PC-3 (cell line): ENCODE results near the gene NOTCH1. TPM values are rescaled to one million over a fixed set of nuclear protein-coding genes. Genes with fewer than 3 reads are reported as not detected.

ENCODE experiments used
- ATAC-seq: fragments of 200-7000 bp; cut with Tn5 transposase; 2 replicates; pipeline ENCODE4 v1.9.1; 2020; ENCODE audit warnings: mild to moderate bottlenecking, moderate library complexity
- BruUV-seq: library from RNA; stranded (reverse); fragments of 400-500 nt; replicated peaks from 2 replicates; lab custom pipeline; 2021; lab: Mats Ljungman, UMichigan
- CTCF ChIA-PET: fragments of 300-600 bp; sonication (Branson Sonifier 250); formaldehyde crosslinking; loops from one replicate; lab custom pipeline; 2022; ENCODE audit warnings: antibody characterized with exemption; lab: Charles Lee
- POLR2A ChIA-PET: fragments of 300-600 bp; sonication (Branson Sonifier 250); formaldehyde crosslinking; loops from one replicate; lab custom pipeline; 2022; ENCODE audit warnings: antibody characterized with exemption; ENCODE audit not compliant: unreplicated experiment; lab: Charles Lee
- DNase-seq: peaks from one replicate; pipeline ENCODE4 v3.0.0-alpha.2; 2015
- H2AFZ ChIP-seq: fragments of 300-600 bp; sonication (generic); 2 replicates; pipeline ENCODE4 v1.6.0; 2016; ENCODE audit warnings: antibody characterized with exemption, low read length
- H3F3A ChIP-seq: fragments of 300-600 bp; sonication (generic); one replicate; pipeline ENCODE4 v1.6.0; 2017; ENCODE audit warnings: antibody characterized with exemption, low read length, control low read depth, mild to moderate bottlenecking; ENCODE audit not compliant: unreplicated experiment
- H3K27ac ChIP-seq: fragments of 300-600 bp; sonication (generic); 2 replicates; pipeline ENCODE4 v1.5.1; 2016; ENCODE audit warnings: mild to moderate bottlenecking, low read length
- H3K27me3 ChIP-seq: fragments of 300-600 bp; sonication (generic); 2 replicates; pipeline ENCODE4 v1.6.1; 2016; ENCODE audit warnings: low read length, mixed read lengths
- H3K36me3 ChIP-seq: fragments of 300-600 bp; sonication (generic); 2 replicates; pipeline ENCODE4 v1.6.1; 2016; ENCODE audit warnings: low read depth, mixed run types, low read length, mixed read lengths
- H3K4me1 ChIP-seq: fragments of 300-600 bp; sonication (generic); 2 replicates; pipeline ENCODE4 v1.5.1; 2016; ENCODE audit warnings: low read length; ENCODE audit not compliant: insufficient read depth
- H3K4me2 ChIP-seq: fragments of 300-600 bp; sonication (generic); 2 replicates; pipeline ENCODE4 v1.6.0; 2016; ENCODE audit warnings: low read length
- H3K4me3 ChIP-seq: fragments of 300-600 bp; sonication (generic); 2 replicates; pipeline ENCODE4 v1.5.1; 2016; ENCODE audit warnings: mild to moderate bottlenecking, low read length, mixed read lengths
- H3K79me2 ChIP-seq: fragments of 300-600 bp; sonication (generic); 2 replicates; pipeline ENCODE4 v1.6.1; 2017; ENCODE audit warnings: low read length, mixed read lengths
- H3K9ac ChIP-seq: fragments of 300-600 bp; sonication (generic); 2 replicates; pipeline ENCODE4 v1.6.0; 2016; ENCODE audit warnings: mild to moderate bottlenecking, low read length
- H3K9me2 ChIP-seq: fragments of 300-600 bp; sonication (generic); replicated peaks from 2 replicates; pipeline ENCODE4 v1.6.1; 2016; ENCODE audit warnings: mixed run types, low read length, mixed read lengths
- H3K9me3 ChIP-seq: fragments of 300-600 bp; sonication (generic); 2 replicates; pipeline ENCODE4 v1.6.1; 2016; ENCODE audit warnings: low read length, mixed read lengths
- H4K20me1 ChIP-seq: fragments of 300-600 bp; sonication (generic); 2 replicates; pipeline ENCODE4 v1.6.1; 2016; ENCODE audit warnings: low read length, mixed read lengths
- EZH2 ChIP-seq: fragments of 300-600 bp; sonication (generic); IDR thresholded peaks from one replicate; pipeline ENCODE4 v1.6.1; 2017; ENCODE audit warnings: antibody characterized with exemption, mild to moderate bottlenecking, low read length; ENCODE audit not compliant: unreplicated experiment
- EZH2phosphoT487 ChIP-seq: fragments of 300-600 bp; sonication (generic); IDR thresholded peaks from 2 replicates; pipeline ENCODE4 v1.6.1; 2018; ENCODE audit warnings: mild to moderate bottlenecking, antibody characterized with exemption, low read length, borderline replicate concordance
- intact Hi-C: fragments of 100-400 bp; cut with micrococcal nuclease; formaldehyde crosslinking; loops from 2 replicates; pipeline ENCODE4 v1.9.0; 2023
- total RNA-seq: library from RNA; depleted of rRNA; stranded (reverse); fragments of >200 nt; gene quantifications from 2 replicates; pipeline ENCODE4 v1.2.3, GENCODE V29; 2014
- TF ChIP-seq, protein P1 (sequence below): fragments of 300-600 bp; sonication (generic); conservative IDR thresholded peaks from 2 replicates; pipeline ENCODE4 v1.5.1; 2017; ENCODE audit warnings: antibody characterized with exemption, low read depth, mild to moderate bottlenecking, low read length

Gene NOTCH1
- total RNA-seq, 1 experiment from 2014 or later, result 14.3 TPM

DNA sequence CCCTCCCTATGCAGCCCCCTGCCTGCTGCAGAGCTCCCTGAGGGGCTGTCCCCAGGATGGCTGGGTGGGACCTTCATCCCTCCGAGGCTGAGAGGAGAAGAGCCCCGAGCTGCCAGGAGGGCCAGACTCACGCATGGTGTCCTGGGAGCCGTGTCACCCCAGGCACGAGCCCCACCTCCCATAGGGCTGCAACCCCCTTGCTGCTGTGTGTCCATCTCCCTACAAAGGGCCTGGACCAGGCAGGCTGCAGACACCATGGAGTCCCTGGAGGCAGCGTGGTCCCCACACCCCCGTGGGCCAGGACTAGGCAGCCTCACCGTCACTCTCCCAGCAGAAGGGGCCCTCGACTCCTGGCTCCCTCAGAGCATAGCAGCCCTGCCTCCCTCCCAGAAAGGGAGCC, 51.8 kb downstream of the NOTCH1 start:
- no TSS peak for BruUV-seq
- no peak overlapping the region for H2AFZ ChIP-seq
- no peak overlapping the region for H3K4me2 ChIP-seq
- ChIA-PET POLR2A (no interaction called here), CTCF (no interaction called here)
- TF ChIP-seq, protein P1, sequence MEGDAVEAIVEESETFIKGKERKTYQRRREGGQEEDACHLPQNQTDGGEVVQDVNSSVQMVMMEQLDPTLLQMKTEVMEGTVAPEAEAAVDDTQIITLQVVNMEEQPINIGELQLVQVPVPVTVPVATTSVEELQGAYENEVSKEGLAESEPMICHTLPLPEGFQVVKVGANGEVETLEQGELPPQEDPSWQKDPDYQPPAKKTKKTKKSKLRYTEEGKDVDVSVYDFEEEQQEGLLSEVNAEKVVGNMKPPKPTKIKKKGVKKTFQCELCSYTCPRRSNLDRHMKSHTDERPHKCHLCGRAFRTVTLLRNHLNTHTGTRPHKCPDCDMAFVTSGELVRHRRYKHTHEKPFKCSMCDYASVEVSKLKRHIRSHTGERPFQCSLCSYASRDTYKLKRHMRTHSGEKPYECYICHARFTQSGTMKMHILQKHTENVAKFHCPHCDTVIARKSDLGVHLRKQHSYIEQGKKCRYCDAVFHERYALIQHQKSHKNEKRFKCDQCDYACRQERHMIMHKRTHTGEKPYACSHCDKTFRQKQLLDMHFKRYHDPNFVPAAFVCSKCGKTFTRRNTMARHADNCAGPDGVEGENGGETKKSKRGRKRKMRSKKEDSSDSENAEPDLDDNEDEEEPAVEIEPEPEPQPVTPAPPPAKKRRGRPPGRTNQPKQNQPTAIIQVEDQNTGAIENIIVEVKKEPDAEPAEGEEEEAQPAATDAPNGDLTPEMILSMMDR, result no peak
- TF ChIP-seq EZH2 (no peak), EZH2phosphoT487 (no peak)
- ATAC-seq (no peak), DNase-seq (no peak)
- no peaks in the 10 kb centered on the region for H3K27me3 ChIP-seq
- no peak overlapping the region for H3K4me3 ChIP-seq
- no peaks in the 10 kb centered on the region for H3K79me2 ChIP-seq
- H3K9ac ChIP-seq, result no peak overlapping the region
- no peaks in the 10 kb centered on the region for H3K4me1 ChIP-seq
- H3F3A ChIP-seq, result no peaks in the 10 kb centered on the region
- no peaks in the 10 kb centered on the region for H3K9me2 ChIP-seq
- no peaks in the 10 kb centered on the region for H3K9me3 ChIP-seq
- H3K27ac ChIP-seq, result no peak overlapping the region
- no peaks in the 10 kb centered on the region for H3K36me3 ChIP-seq
- H4K20me1 ChIP-seq, result no peaks in the 10 kb centered on the region
- intact Hi-C loops, result no loop called here

DNA sequence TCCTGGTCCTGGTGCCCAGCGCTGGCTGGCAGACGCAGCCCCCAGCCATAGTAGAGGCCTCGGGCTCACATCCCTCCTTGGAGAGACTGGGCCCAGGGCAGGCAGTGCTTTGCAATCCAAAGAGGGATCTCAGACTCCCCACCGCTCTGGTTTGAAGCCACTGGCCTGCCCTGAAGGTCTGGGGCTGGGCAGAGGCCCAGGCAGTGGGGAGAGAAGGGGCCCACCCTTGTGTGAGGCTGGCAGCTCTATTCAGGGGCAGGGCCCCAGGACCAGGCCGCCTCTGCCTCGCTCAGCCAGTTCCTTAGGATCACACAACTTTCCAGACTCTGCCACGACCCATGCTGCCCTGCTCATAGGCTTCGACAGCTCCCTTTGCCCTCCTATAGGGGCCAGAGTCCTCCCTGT, 52.3 kb downstream of the NOTCH1 start:
- H3K9ac ChIP-seq, result no peak overlapping the region
- H3K27me3 ChIP-seq, result no peaks in the 10 kb centered on the region
- no peaks in the 10 kb centered on the region for H3K9me3 ChIP-seq
- BruUV-seq, result no TSS peak
- H3K4me1 ChIP-seq, result no peaks in the 10 kb centered on the region
- CTCF ChIA-PET, result no interaction called here
- no peaks in the 10 kb centered on the region for H4K20me1 ChIP-seq
- H3K4me2 ChIP-seq, result no peak overlapping the region
- POLR2A ChIA-PET, result no interaction called here
- H3K27ac ChIP-seq, result no peak overlapping the region
- H3K9me2 ChIP-seq, result no peaks in the 10 kb centered on the region
- H3K79me2 ChIP-seq, result no peaks in the 10 kb centered on the region
- intact Hi-C loops, result no loop called here
- no peak for ATAC-seq
- H3K36me3 ChIP-seq, result no peaks in the 10 kb centered on the region
- no peaks in the 10 kb centered on the region for H3F3A ChIP-seq
- TF ChIP-seq EZH2 (no peak), EZH2phosphoT487 (no peak)
- TF ChIP-seq, protein P1, result no peak
- DNase-seq, result no peak
- no peak overlapping the region for H2AFZ ChIP-seq
- no peak overlapping the region for H3K4me3 ChIP-seq

DNA sequence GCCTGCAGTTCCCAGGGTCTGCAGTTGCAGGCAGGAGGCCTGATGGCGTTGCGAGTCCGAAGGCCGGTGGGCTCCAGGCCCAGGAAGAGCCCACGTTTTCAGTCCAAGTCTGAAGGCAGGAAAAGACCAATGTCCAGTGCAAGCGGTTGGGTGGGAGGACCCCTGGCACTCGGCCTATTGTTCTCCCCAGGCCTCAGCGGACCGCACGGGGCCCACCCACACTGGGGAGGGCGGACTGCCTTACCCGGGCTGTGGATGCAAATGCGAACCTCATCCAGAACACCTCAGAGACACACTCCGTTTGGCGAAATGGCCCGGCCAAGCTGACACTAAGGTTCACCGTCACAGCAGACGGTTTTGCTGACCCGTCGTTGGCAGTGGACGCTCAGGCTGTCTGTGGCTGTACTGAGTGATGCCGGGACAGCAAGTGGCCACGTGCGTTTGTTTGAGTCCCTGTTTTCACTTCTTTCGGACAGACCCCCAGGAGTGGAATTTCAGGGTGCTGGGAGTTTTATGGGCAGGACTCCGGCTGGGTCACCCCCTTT, 52.8 kb downstream of the NOTCH1 start:
- Histone ChIP-seq H3K27me3 (no peaks in the 10 kb centered on the region), H3K9me3 (no peaks in the 10 kb centered on the region), H4K20me1 (no peaks in the 10 kb centered on the region), H3K9me2 (no peaks in the 10 kb centered on the region), H2AFZ (no peak overlapping the region), H3K9ac (no peak overlapping the region), H3F3A (no peaks in the 10 kb centered on the region), H3K36me3 (no peaks in the 10 kb centered on the region), H3K27ac (no peak overlapping the region), H3K4me1 (no peaks in the 10 kb centered on the region), H3K4me3 (no peak overlapping the region), H3K79me2 (no peaks in the 10 kb centered on the region), H3K4me2 (no peak overlapping the region)
- POLR2A ChIA-PET, result no interaction called here
- intact Hi-C loops, result no loop called here
- ATAC-seq, result no peak
- no peak for DNase-seq
- no TSS peak for BruUV-seq
- CTCF ChIA-PET, result no interaction called here
- TF ChIP-seq EZH2phosphoT487, result no peak
- TF ChIP-seq, protein P1, result no peak
- no peak for TF ChIP-seq EZH2
